Left renal pelvis (tissue), 4 donors: Measurements from ENCODE around the gene RO60. TPM values are rescaled to one million over a fixed set of nuclear protein-coding genes. Genes with fewer than 3 reads are reported as not detected.

Source experiments
- DNase-seq, 4 donors: peaks; one replicate each; pipeline ENCODE4 v3.0.0-alpha.2; 2013; ENCODE audit warnings: low read depth in 4 of 4, low spot score in 3 of 4
- polyA plus RNA-seq, 4 donors: library from polyadenylated mRNA; unstranded; fragments of 120-200 nt; gene quantifications; one replicate each; pipeline ENCODE4 v1.2.1, GENCODE V29; 2013; ENCODE audit not compliant: insufficient read length in 4 of 4

The RO60 gene
- polyA plus RNA-seq, 4 donors: 34.2 to 46.2 (median 44.7) TPM

DNA sequence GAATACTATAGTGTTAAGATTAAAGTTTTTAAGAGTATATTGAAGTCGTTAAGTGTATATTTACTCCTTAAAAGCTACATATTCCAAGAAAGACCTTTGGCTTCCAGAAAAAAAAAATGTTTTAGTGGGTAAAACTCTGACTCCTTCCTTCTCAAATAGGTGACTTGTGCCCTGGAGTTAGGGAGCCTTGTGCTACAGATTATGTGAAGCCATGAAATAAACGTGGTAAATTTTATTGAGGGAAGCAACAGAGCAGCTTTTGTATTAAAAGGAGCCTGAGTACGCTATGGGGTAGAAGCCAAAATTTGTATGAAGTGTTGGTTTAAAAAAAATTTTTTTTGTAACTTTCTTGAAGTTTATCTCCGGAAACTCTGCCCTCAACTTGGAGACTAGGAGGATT lies 994 bp downstream of the RO60 start:
- DNase-seq: peak in 1 of 4 donors; percentile 6

DNA sequence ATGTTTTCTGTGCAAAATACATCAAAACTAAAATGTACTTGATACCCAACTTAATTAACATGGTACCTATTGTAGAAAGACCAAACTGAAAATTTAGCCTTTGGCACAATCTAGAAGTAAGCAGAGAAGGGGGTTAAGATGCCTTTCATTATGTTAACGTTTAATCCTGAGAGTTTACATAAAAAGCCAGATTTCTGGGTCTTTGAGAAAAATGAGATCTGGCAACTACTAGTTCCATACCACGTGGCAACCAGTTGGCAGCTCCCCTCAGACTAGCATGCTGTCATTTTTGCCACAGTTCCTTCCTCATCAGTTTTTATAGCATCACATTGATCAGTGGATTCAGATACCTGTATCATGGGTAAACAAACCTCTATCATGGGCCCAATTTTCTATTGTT lies 1.5 kb downstream of the RO60 start:
- no peak for DNase-seq

DNA sequence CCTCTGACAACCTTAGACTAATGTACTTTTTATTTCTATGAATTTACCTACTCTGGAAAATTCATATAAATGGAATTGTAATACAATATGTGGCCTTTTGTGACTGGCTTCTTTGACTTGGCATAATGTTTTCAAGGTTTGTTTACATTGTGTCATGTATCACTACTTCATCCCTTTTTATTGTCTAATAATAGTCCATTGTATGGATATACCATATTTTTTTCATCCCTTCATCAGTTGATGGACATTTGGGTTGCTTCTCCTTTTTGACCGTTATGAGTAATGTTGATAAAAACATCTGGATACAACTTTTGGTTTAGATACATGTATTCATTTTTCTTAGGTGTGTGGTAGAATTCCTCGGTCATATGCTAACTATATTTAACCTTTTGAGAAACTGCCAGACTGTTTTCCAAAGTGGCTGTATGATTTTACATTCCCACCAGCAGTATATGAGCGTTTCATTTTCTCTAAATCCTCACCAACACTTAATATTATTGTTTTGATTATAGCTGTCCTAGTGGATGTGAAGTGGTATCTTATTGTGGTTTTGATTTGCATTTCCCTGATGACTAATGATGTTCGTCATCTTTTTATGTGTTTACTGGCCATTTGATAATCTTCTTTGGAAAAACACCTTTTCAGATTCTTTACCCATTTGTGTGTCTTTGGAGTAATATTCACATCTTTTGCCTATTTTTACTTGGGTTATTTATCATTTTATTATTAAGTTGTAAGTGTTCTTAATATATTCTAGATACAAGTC lies 3.5 kb downstream of the RO60 start:
- no peak for DNase-seq

DNA sequence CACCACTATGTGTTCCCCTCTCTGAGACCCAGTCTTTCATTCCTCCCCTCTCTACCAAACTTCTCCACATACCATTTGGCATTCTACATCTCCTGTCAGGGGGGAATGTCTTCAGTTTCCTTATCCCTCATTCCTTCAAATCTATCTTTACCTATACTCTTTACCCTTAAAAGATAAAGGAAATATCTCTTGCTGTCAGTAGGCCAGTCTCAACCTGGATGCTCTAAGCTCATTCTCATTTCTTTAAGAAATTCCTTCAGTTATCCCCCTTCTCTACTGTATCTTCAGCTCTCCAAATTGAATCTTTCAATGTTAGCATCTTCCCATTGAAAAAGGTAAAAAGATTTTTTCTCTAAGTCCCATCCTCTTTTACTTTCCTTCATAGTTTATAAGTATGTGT lies 6.5 kb downstream of the RO60 start:
- no peak for DNase-seq

DNA sequence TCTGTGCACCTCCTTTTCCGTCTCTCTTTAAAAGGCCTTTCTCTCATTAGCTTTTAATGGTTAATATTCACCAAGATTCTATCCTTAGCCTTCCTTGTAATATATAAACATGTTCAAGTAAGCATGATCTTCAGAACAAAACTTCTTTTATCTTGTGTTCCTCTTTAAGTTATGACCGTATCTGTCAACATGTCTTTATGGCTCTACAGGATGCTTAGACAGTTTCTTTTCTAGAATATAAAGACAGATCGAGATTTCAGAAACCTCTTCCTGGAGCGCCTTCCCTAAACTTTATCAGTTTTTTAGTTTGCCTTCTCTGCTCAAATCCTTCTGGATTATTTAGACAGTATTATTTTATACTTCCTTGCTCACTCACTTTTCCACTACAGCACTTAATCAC lies 7.2 kb downstream of the RO60 start:
- no peak for DNase-seq

DNA sequence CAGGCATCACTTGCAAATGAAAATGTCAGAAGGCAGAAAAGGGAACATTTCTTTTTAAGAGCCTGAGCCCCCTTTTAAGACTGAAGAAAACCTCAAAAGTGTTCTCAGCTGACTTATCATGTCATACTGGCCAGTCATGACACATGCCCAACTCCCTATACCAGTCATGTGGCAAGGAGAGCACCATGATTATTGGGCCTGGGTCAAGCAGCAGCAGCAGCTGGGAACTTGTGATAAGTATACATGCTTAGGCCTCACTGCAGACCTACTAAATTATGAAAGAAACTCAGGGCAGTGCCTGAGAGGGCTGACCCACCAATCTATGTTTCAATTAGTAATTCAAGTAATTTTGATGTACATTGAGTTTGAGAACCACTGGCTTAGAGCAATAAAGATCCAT lies 8.6 kb downstream of the RO60 start:
- DNase-seq: no peak

DNA sequence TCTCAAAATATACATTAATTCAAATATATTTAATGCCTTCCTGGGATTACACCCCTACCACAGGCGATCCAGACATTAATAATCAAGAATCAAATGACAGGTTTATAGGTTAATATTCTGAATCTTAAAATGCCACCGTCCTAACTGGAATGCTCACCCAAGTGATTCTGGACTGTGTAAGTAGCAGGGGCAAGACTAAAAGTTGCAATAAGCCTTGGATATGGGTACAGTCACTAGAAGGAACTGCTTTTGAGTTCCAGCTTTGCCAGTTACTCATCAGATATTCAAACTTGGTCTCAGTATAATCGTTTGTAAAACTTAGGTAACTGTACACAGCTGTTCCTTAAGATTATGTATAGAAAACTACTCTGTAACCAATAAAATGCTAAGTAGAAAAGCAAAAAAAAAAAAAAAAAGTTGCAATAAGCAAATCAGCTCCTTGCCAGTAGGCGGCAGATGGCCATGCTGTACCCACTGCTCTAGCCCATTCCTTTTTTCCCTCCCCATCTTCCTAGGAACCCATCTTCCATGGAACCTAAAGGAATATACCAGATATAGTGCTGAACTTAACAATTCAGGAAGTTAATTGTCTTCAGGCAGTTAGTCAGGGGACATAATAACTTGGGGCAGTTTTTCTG lies 10.5 kb downstream of the RO60 start:
- no peak for DNase-seq

DNA sequence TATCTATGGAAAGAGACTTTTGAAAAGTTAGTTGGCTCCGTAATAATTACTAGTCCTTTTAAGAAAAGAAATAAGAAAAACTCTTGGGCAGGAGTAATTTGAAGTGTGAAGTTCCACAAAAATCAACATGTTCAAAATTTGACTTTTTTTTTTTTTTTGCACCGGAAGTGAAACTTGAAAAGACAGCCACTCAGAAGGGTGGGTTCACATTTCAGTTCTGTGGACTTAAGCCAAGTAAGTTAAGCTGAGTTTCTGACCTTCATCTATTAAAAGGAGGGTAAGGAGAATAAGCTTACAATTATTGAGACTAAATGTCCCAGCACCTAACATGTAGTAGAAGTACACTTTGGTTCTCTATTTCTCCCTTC lies 11.0 kb downstream of the RO60 start:
- DNase-seq: no peak

DNA sequence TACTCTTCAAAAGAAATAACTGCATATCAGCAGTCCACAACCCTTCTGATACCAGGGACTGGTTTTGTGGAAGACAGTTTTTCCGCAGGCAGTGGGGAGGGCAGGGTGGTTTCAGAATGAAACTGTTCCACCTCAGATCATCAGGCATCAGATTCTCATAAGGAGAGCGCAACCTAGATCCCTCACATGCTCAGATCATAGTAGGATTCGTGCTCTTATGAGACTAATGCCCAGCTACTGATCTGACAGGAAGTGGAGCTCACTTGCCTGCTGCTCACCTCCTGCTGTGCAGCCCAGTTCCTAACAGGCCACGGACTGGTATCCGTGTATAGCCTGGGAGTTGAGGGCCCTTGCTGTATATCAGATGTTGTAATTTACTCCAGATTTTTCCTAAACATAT lies 11.5 kb downstream of the RO60 start:
- no peak for DNase-seq

DNA sequence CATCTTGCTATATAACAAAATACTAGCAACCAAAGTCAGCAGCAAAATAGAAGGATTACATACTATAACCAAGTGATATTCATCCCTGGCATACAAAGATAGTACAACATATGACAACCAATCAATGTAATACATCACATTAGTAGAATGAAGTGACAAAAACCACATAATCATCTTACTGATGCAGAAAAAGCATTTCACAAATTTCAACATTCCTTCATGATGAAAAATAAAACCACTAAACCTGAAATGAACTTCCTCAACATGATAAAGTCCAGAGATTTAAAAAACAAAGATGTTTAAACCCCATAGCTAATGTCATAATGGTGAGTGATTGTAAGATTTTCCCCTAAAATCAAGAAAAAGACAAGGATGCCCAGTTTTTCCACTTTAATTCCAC lies 18.6 kb downstream of the RO60 start:
- DNase-seq: no peak

DNA sequence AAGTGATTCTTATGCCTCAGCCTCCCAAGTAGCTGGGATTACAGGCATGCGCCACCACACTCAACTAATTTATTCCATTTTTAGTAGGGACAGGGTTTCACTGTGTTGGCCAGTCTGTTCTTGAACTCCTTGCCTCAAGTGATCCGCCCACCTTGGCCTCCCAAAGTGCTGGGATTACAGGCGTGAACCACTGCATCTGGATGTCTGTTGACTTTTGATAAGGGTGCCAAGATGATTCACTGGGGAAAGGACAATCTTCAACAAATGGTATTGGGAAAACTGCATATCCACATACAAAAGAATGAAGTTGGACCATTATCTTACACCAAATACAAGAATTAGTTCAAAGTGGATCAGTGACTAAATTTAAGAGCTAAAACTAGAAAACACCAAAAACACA lies 19.8 kb downstream of the RO60 start:
- no peak for DNase-seq

DNA sequence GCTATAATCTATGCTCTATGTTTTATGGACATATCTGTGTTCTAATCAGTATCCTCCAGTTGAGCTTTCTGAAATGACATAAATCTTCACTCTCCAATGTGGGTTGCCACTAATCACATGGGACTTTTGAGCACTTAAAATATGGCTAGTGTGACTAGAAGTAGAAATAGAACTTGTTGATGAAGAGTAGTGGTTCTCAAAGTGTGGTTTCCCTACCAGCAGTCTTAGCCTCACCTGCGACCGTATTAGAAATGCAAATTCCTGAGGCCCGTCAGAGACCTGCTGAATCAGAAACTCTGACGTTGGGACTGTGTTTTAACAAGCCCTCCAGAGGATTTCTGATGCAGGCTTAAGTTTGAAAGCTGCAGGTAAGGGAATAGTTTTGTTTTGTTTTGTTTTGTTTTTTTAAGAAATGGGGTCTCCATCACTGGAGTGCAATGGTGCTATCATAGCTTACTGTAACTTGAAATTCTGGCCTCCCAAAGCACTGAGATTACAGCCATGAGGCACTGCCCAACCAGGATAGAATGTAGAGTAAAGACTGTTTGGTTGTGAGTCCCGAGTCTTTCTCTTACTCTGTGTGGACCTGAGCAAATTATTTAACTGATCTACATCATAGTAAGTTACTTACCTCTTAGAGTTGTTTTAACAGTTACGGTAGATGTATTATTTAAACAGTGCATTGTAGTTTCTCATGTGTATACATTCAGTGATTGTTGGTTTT lies 24.1 kb downstream of the RO60 start:
- DNase-seq: no peak

DNA sequence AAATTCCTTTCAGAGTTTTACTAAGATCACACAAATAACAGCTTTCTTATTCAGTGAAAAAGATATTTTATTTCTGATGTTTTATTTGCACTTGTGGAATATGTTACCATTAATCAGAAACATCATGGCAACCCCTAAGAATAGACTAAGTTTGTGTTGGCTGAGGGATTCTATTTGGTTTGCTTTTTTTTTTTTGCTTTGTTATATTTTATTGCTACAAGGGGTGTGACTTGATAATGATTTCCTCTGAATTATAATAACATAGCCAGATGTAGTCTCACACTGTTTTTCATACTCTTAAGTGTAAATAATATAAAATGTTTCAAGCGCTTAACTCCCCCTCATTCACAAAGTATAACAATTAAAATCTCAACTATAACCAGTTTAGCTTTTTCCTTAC lies 25.9 kb downstream of the RO60 start:
- no peak for DNase-seq

DNA sequence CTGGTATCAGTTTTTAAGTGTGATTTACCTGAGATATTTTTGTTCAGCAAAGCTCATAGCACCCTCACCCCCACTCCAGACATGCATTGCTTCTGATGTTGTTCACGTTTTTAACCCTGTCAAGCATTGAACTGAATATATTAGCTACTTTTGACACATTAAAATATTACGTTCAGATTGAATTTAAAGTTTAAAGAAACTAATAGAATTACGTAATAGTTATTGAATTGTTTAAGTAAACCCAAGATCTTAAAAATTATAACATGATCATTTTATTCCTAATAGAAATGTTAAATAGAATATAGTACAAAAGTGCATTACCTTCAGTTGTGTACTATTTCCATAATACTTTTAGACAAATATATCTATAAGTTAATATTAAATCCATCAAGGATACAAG lies 26.9 kb downstream of the RO60 start:
- DNase-seq: no peak

DNA sequence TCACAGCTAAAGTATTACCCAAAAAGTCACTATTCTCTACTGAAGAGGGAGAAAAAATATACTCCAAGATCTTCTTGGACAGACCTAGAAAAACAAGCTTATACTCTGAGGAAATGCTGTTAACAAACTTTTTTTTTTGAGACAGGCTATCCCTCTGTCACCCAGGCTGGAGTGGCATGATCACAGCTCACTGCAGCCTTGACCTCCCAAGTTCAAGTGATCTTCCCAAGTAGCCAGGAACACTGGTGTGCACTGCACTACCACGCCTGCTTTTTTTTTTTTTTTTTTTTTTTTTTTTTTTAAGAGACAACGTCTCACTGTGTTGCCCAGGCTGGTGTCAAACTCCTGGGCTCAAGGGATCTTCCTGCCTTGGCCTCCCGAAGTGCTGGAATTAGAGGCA lies 28.5 kb downstream of the RO60 start:
- DNase-seq: no peak

DNA sequence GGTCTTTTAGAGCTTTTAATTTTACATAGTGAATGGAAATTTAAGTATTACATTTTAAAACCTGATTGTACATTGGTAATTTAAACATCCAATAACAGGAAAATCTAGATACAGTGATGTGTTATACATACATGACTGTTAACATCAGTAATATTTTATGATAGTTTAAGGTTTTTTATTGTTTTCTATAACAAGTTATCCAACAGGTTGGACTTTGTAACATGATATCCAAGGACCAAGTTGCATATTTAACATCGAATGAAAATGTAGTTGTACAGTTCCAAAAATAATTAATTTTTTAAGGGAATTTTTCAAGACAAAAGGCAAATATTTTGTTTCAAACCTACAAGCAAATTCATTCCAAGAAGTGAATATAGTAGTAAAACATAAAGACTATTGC lies 31.5 kb downstream of the RO60 start:
- no peak for DNase-seq

DNA sequence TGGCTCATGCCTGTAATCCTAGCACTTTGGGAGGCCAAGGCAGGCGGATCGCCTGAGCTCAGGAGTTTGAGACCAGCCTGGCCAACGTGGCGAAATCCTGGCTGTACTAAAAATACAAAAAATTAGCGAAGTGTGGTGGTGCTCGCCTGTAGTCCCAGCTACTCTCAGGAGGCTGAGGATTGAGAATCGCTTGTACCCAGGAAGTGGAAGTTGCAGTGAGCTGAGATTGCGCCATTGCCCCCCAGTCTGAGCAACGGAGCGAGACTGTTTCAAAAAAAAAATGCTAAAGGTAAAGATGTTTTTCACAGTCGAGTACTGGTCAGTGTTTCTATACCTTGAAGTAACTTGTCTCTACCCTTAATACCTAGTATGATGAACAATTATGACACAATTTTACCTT lies 34.7 kb downstream of the RO60 start:
- DNase-seq: no peak

DNA sequence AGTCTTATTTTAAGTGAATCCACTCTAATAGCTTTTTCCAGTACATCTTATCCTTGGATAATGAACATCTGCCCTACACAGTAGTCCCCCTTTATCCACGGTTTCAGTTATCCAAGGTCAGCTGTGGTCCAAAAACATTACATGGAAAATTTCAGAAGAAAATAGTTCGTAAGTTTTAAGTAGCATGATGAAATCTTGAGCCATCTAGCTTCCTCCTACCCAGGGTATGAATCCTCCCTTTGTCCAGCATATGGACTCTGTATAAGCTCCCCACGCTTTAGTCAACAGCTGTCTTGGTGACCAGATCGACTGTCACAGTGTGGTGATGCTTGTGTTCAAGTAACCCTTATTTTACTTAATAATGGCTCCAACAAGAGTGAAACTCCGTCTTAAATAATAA lies 43.2 kb downstream of the RO60 start:
- no peak for DNase-seq

DNA sequence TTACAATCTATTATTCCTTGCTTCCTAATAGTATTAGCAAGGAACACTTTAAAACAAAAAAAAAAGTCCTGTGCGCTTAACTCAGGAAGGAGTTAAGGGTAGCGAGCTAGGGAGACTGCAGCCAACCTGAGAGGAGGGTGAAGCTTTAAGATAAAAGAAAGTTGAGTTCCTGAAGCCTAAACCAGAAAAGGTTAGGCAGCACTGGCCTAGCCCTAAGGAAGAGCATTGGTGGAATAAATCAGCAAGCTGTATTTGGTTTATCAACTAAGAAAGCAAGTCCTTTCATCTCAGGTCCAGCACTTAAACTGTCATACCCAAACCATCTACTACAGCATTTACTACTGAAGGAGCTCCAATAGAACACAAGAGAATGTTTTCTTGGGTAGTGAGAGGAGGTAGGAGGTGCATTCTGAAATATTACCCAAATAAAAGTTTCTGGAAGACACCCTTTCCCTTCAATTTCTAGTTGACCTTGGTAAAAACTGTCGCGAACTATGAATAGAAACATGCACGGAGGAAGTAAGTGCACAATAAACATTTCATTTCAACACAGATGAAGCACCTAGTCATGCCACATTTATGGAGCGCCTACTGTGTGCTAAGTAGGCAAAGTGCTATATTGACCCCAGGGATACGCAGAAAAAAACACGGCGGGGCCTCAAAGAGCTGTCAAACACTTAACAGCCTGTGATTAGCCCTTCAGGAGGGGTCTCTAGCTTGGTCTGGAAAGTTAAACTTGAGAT lies 44.5 kb downstream of the RO60 start:
- DNase-seq: no peak

DNA sequence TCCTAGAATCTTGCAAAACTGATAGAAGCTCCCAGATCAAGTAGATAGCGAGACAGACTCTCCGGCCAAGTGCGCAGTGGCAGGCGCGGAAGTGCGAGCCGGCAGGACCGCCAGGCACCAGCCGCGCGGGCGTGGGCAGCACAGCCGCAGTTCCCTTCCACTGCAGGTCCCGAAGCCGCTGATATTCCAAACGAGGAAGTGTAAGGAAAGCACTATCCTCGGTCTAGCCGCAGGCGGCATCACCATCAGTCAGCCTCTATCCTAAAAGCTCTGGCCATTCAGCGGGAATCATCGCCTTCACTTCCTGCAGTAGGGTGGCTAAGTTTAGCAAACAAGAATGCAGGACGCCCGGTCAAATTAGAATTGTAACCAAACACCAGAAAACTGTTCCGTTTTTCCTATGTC lies 45.1 kb downstream of the RO60 start:
- DNase-seq: peak in 1 of 4 donors; percentile 21
